ENCODE results near the gene ANO6. TPM values are rescaled to one million over a fixed set of nuclear protein-coding genes. Genes with fewer than 3 reads are reported as not detected.

Gene ANO6
- total RNA-seq, 2 donors from 2014 or later: 32.2 to 69.5 TPM

DNA sequence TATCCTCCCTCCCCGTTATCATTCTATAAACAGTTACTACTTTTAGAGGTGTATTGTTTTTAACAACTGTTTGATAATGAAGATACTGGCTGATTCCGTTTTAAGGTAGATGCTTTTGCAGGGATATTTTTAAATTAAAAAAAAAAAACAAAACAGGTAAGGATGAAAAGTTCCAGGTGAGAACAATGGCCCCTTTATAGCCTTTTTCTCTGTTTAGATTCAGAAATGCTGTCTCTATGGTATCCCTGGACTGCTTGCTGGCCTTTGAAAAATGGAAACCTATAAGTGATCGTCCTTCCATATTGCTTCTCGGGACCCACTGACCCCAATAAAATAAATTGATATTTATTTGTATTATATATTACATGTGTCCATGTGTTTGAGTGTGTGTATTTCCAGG, 23.2 kb upstream of the ANO6 start:
- Mint-ChIP-seq H3K36me3 (ENCODE audit: low read depth) (peaks cover 7% of the 10 kb centered on the region), H3K27ac (peak overlapping the region; percentile 61), H3K27me3 (no peaks in the 10 kb centered on the region), H3K4me1 (peaks cover 11% of the 10 kb centered on the region), H3K4me3 (no peak overlapping the region)
- H3K9me3 ChIP-seq (ENCODE audit: control insufficient read depth, low read length, poor library complexity, severe bottlenecking): no peaks in the 10 kb centered on the region
- ATAC-seq (no peak), DNase-seq (no peak)

DNA sequence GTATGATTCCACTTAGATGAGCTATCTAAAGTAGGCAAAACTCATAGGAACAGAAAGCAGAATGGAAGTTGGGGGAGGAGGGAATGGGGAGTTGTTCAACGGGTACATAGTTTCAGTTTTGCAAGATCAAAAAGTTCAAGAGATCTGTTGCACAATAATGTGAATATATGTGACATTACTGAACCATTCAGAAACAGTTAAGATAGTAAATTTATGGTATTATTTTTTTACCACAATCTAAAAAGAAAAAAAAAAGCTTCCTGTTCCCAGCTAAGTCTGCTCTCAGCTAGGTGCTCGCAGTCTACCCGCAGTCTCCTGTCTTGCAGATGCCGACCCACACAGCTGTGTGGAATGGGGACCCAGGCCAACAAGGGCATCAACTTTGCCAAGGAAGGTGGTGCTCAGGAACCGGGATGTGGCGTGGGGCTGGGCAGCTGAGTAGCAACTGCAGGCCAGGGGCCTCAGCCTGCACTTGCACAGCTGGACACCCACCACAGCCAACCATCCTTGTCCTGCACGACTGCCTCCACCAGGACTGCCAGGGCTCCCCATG, 15.3 kb upstream of the ANO6 start:
- Mint-ChIP-seq H3K4me3 (peak overlapping the region; percentile 73), H3K4me1 (peaks cover 24% of the 10 kb centered on the region), H3K36me3 (ENCODE audit: low read depth) (peaks cover 5% of the 10 kb centered on the region), H3K27ac (peak overlapping the region; percentile 74), H3K27me3 (no peaks in the 10 kb centered on the region)
- no peak for DNase-seq
- peak; percentile 37 for ATAC-seq
- no peaks in the 10 kb centered on the region for H3K9me3 ChIP-seq (ENCODE audit: control insufficient read depth, low read length, poor library complexity, severe bottlenecking)

DNA sequence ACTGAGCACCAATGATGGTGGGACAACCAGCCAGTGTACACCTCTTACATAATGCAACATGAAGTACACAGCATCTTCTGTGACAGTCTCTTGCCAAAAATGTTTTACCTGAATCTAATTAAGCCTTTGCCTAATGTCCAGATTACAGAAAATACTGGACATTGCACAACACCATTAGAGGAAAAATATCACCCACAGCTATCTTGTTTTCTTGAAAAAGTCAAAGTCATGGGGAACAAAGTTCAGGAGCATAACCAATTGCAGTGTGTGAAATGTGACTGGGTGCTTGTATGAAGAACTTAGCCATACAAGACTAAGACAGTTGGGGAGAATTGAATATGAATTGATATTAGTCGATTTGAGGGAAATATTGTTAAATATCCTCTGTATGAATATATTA, 12.1 kb upstream of the ANO6 start:
- Mint-ChIP-seq H3K4me1 (peaks cover 22% of the 10 kb centered on the region), H3K27ac (no peak overlapping the region)
- ATAC-seq: no peak

DNA sequence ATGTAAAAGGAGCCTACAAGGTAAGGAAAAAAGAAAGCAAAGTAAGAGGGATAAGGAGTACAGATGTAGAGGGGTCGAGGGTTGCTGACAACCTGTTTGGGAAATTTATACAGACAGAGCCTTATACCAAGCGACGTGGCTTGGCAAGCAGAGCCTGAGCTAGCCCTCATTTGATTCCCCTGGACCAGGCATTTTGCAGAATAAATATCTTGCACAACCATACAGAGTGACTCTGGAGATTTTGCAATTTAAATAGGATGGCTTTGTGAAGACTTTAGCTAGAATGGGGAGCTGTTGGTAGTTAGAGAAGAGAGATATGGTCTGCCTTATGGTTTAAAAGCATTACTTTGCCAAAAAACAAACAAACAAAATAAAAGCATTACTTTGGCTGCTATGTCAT, 11.1 kb upstream of the ANO6 start:
- Mint-ChIP-seq H3K4me1 (peaks cover 15% of the 10 kb centered on the region), H3K36me3 (ENCODE audit: low read depth) (peaks cover 6% of the 10 kb centered on the region), H3K27ac (no peak overlapping the region), H3K4me3 (no peak overlapping the region), H3K27me3 (no peaks in the 10 kb centered on the region)
- DNase-seq (no peak), ATAC-seq (no peak)
- no peaks in the 10 kb centered on the region for H3K9me3 ChIP-seq (ENCODE audit: control insufficient read depth, low read length, poor library complexity, severe bottlenecking)

More for the DNA sequence above, 12.1 kb upstream of the ANO6 start:
- Mint-ChIP-seq H3K27me3 (no peaks in the 10 kb centered on the region), H3K4me3 (no peak overlapping the region), H3K36me3 (ENCODE audit: low read depth) (peaks cover 6% of the 10 kb centered on the region)
- H3K9me3 ChIP-seq (ENCODE audit: control insufficient read depth, low read length, poor library complexity, severe bottlenecking): no peaks in the 10 kb centered on the region
- DNase-seq: no peak

DNA sequence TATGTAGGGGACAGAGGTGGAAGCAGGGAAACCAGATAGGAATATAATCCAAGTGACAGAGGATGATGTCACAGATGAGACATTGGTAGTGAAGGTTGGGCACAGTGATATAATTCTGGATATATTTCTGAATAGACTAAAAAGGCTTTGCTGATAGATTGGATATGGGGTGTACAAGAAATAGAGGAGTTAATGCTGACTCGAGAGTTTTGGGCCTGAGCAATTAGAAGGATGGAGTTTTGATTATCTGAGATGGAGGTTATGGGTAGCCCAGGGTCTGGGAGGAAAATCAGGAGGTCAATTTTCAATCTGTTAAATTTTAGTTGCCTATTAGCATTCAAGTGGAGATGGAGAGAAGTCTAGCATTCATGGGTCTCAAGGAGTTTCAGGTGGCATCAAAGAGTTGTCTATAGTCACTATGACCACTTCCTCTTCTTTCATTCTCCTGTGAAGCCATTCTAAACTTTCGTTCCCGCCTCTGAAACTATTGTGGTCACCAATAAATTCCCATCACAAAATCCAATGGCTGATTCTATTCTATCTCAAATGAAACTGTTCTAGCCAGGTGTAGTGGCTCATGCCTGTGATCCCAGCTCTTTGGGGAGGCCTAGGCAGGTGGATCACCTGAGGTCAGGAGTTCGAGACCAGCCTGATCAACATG, 10.6 kb upstream of the ANO6 start:
- ATAC-seq: no peak
- peaks cover 10% of the 10 kb centered on the region for H3K4me1 Mint-ChIP-seq
- H3K9me3 ChIP-seq (ENCODE audit: control insufficient read depth, low read length, poor library complexity, severe bottlenecking): no peaks in the 10 kb centered on the region
- no peak overlapping the region for H3K27ac Mint-ChIP-seq
- H3K36me3 Mint-ChIP-seq (ENCODE audit: low read depth): peaks cover 2% of the 10 kb centered on the region
- no peaks in the 10 kb centered on the region for H3K27me3 Mint-ChIP-seq
- H3K4me3 Mint-ChIP-seq: no peak overlapping the region
- no peak for DNase-seq

DNA sequence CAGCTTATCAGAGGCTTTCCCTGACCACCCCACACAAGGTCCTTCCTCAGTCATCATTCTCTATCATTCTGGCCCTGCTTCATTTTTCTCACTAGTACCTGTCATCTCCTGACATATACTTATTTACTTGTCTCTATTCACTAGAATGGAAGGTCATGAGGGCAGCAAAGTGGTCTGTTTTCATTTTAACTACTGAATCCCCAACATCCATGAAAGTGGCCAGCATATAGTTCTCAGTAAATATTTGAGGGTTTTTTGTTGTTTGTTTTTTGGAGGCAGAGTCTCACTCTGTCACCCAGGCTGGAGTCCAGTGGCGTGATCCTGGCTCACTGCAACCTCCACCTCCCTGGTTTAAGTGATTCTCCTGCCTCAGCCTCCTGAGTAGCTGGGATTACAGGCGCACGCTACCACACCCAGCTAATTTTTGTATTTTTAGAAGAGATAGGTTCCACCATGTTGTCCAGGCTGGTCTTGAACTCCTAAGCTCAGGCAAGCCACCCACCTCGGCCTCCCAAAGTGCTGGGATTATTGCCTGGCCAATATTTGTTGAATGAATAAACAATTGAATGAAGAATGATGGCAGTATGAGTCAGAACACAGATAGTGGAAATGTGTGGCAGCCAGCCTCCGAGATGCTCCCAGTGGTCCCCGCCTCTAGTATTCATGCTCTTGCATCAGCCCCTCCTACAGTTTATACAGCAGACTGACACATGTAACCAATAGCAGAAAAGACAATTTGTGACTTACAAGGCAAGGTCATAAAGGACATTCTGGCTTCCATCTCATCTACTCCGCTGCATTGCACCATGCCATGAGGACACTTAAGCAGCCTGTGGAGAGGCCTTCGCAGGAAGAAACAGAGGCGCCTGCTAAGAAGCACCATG, 7.0 kb upstream of the ANO6 start:
- no peak for DNase-seq
- H3K9me3 ChIP-seq (ENCODE audit: control insufficient read depth, low read length, poor library complexity, severe bottlenecking): no peaks in the 10 kb centered on the region
- Mint-ChIP-seq H3K27ac (peak overlapping the region; percentile 39), H3K4me3 (no peak overlapping the region), H3K27me3 (no peaks in the 10 kb centered on the region), H3K36me3 (ENCODE audit: low read depth) (peaks cover 2% of the 10 kb centered on the region), H3K4me1 (peaks cover 7% of the 10 kb centered on the region)
- no peak for ATAC-seq

DNA sequence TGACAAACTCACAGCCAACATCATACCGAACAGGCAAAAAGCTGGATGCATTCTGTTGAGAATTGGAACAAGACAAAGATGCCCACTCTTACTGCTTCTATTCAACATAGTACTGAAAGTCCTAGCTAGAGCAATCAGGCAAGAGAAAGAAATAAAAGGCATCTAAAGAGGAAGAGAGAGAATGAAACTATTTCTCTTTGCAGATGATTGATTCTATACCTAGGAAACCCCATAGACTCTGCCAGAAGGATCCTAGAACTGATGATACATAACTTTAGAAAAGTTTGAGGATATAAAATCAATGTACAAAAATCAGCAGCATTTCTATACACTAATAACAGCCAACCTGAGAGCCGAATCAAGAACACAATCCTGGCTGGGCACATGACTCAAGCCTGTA, 6.1 kb upstream of the ANO6 start:
- Mint-ChIP-seq H3K27me3 (no peaks in the 10 kb centered on the region), H3K27ac (peak overlapping the region; percentile 39), H3K36me3 (ENCODE audit: low read depth) (peaks cover 2% of the 10 kb centered on the region), H3K4me1 (peaks cover 13% of the 10 kb centered on the region), H3K4me3 (no peak overlapping the region)
- ATAC-seq: no peak
- H3K9me3 ChIP-seq (ENCODE audit: control insufficient read depth, low read length, poor library complexity, severe bottlenecking): no peaks in the 10 kb centered on the region
- no peak for DNase-seq

DNA sequence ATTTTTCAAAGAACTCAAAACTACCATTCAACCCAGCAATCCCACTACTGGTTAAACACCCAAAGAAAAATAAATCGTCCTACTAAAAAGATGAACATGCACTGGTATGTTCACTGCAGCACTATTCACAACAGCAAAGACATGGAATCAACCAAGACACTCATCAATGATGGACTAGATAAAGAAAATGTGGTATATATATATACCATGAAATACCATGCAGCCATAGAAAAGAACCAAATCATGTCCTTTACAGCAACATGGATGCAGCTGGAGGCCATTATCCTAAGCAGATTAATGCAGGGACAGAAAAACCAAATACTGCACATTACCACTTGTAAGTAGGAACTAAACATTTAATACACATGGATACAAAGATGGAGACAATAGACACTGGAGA, 3.8 kb upstream of the ANO6 start:
- peaks cover 7% of the 10 kb centered on the region for H3K36me3 Mint-ChIP-seq (ENCODE audit: low read depth)
- H3K4me1 Mint-ChIP-seq: peaks cover 26% of the 10 kb centered on the region
- H3K27me3 Mint-ChIP-seq: no peaks in the 10 kb centered on the region
- DNase-seq (no peak), ATAC-seq (no peak)
- H3K27ac Mint-ChIP-seq: no peak overlapping the region
- no peaks in the 10 kb centered on the region for H3K9me3 ChIP-seq (ENCODE audit: control insufficient read depth, low read length, poor library complexity, severe bottlenecking)
- H3K4me3 Mint-ChIP-seq: no peak overlapping the region

DNA sequence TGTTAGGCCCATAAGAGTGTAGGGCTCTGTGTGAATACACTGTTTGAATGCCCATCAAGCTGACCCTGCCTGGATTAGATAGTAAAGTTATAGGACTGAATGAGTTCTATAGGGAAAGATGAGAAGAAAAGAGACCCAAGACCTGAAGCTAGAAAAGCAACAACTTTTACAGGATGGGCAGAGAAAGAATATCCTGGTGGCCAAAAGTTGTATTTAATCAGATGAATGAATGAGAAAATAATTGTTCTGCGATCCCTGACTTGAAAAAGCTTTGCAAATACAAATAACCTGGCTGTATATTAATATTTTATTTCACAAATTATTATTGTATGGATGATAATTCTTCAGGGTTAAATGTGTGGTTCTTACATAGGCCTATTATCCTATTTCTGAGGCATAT, 2.8 kb upstream of the ANO6 start:
- Mint-ChIP-seq H3K36me3 (ENCODE audit: low read depth) (peaks cover 7% of the 10 kb centered on the region), H3K4me3 (no peak overlapping the region), H3K27ac (no peak overlapping the region), H3K27me3 (no peaks in the 10 kb centered on the region), H3K4me1 (peaks cover 30% of the 10 kb centered on the region)
- no peak for ATAC-seq
- no peaks in the 10 kb centered on the region for H3K9me3 ChIP-seq (ENCODE audit: control insufficient read depth, low read length, poor library complexity, severe bottlenecking)
- DNase-seq: no peak

DNA sequence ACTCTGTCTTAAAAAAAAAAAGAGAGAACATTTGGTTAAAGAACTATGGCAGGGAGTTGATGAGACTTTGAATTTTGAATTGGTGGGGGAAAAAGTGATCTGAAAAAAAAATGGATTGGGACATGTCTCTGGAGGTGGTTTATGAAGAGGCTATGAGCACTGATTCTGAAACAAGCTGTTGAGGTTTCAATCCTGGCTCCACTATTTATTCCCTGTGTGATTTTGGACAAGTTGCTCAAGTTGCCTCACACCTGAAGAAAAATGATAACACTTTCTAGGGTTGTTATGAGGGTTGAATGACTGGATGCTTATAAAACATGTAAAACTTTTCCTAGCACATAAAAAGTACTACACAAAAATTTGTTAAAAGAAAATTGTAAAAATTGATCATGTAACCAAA, 1.8 kb upstream of the ANO6 start:
- peaks cover 29% of the 10 kb centered on the region for H3K4me1 Mint-ChIP-seq
- DNase-seq: no peak
- H3K27ac Mint-ChIP-seq: peak overlapping the region; percentile 97
- H3K4me3 Mint-ChIP-seq: no peak overlapping the region
- H3K36me3 Mint-ChIP-seq (ENCODE audit: low read depth): peaks cover 5% of the 10 kb centered on the region
- H3K9me3 ChIP-seq (ENCODE audit: control insufficient read depth, low read length, poor library complexity, severe bottlenecking): no peaks in the 10 kb centered on the region
- no peaks in the 10 kb centered on the region for H3K27me3 Mint-ChIP-seq
- no peak for ATAC-seq

DNA sequence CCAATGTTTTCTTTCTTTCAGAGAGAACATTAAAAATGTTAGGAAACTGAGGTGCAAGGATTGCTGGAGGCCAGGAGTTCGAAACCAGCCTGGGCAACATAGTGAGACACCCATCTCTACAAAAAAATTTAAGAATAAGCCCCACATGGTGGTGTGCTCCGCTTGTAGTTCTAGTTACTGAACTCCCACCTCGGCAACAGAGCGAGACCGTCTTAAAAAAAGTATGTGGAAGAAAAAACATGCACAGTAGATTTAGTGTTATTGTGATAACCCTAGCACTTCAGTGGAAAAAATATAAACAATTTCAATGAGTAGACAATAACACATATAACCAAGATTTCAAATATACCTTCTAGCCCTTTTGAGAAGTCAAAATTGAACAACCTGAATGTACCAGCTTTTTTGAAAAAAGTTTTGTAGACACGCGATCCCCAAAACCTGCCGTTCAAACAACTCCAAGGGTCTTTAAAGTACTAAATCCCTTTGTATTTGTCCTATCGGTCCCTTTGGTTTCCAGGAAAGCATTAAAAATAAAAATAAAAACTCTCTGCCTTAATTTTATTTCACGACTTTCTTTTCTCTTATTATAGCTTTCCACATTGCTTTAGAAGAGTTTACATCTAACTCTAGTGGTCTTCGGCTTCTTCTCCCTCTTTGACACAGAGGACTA, 1.0 kb upstream of the ANO6 start:
- Mint-ChIP-seq H3K4me3 (peak overlapping the region; percentile 100), H3K36me3 (ENCODE audit: low read depth) (peaks cover 5% of the 10 kb centered on the region), H3K27ac (peak overlapping the region; percentile 97), H3K27me3 (no peaks in the 10 kb centered on the region), H3K4me1 (peaks cover 31% of the 10 kb centered on the region)
- no peaks in the 10 kb centered on the region for H3K9me3 ChIP-seq (ENCODE audit: control insufficient read depth, low read length, poor library complexity, severe bottlenecking)
- no peak for ATAC-seq
- DNase-seq: no peak

DNA sequence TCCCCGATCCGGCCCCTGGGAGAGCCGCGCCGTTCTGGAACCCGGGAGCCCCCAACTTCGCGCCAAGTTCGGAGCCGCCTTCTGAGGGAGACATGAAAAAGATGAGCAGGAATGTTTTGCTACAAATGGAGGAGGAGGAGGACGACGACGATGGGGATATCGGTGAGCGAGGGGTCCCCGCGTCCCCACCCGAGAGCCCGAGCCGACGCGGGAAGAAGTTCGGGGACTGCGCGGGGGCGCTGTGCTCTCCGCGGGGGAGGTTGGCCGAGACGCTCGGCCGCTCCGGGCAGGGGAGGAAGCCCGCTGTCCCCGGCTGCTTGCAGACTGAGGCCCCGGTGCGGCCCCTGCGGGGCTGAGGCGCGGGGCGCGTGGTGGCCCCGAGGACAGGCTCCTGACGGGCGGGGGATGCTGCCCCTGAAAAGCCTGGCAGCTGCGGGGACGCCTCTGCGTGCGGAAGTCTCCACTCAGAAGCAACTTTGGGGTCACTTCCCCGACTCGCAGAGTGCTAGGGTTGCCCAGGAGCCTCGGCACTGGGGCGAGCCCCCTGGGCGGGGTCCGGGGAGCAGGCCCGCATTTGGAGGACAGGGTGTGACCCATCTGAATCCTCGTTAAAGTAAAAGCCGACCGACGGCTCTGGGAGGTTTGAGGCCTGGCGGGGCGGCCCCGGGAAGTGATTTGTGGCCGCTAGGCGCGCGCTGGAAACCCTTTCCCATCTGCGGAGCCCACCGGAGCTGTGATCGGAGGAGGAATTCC, 511 bp downstream of the ANO6 start:
- Mint-ChIP-seq H3K36me3 (ENCODE audit: low read depth) (peaks cover 7% of the 10 kb centered on the region), H3K27me3 (no peaks in the 10 kb centered on the region), H3K4me3 (peak overlapping the region; percentile 100), H3K27ac (peak overlapping the region; percentile 97), H3K4me1 (peaks cover 44% of the 10 kb centered on the region)
- DNase-seq: peak; percentile 11 to 38 (median 37)
- peak; percentile 37 for ATAC-seq
- no peaks in the 10 kb centered on the region for H3K9me3 ChIP-seq (ENCODE audit: control insufficient read depth, low read length, poor library complexity, severe bottlenecking)
